Transverse colon (tissue), 3 donors: ENCODE measurements around the gene SCD5.

Experiments
- CTCF ChIP-seq, 5 experiments: fragments of 200-600 bp in 3 of 5; fragments of 450-650 bp in 2 of 5; sonication (generic) in 3 of 5; IDR thresholded peaks; 1 replicate in 2 of 5; 2 replicates in 3 of 5; pipeline ENCODE4 v1.5.1; 2016 to 2017; ENCODE audit warnings: antibody characterized with exemption in 5 of 5, inconsistent platforms in 3 of 5, mild to moderate bottlenecking in 2 of 5, moderate library complexity in 1 of 5
- EP300 ChIP-seq: sonication (generic); formaldehyde crosslinking; IDR thresholded peaks from one replicate; pipeline ENCODE4 v1.6.1; 2017; ENCODE audit warnings: antibody characterized with exemption, low read depth
- POLR2A ChIP-seq: fragments of 450-650 bp; IDR thresholded peaks from one replicate; pipeline ENCODE4 v1.6.1; 2016; ENCODE audit warnings: antibody characterized with exemption, mild to moderate bottlenecking, moderate library complexity

GRCh38 chr4:82791179-82791578 lies 7.4 kb downstream of the SCD5 start:
- TF ChIP-seq EP300 (no peak), CTCF (IDR thresholded peaks at IDR 0.05) (no peak), POLR2A (no peak)
